CMK (cell line): Measurements from ENCODE around the gene PHTF2.
"Not testable (repeated sequence)": the region's sequence is repeated elsewhere in the genome, so short reads cannot be mapped to it uniquely, and the experiment has no call there.

Experiments used
- DNase-seq: peaks from one replicate; pipeline ENCODE4 v3.0.0-alpha.2; 2010; ENCODE audit warnings: low read depth

PHTF2 gene

DNA sequence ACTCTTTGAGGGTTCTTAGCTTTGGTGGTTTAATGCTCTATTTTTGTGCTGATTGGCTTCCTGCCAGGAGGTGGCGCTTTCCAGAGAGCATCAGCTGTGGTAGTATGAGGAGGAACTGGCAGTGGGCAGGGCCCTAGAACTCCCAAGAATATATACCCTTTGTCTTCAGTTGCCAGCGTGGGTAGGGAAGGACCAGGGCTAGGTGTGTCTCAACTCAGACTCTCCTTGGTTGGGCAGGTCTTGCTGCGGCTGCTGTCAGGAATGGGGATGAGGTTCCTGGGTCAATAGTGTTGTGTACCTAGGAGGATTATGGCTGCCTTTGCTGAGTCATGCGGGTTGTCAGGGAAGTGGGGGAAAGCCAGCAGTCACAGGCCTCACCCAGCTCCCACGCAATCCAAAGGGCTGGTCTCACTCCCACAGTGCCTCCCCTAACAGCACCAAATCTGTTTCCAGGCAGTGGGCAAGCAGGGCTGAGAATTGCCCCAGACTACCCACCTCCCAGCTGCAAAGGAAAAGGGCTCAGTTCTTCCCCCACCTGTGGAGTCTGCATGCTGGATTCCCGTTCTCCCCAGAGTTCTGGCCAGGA is 191.5 kb downstream of the PHTF2 start:
- no peak for DNase-seq

DNA sequence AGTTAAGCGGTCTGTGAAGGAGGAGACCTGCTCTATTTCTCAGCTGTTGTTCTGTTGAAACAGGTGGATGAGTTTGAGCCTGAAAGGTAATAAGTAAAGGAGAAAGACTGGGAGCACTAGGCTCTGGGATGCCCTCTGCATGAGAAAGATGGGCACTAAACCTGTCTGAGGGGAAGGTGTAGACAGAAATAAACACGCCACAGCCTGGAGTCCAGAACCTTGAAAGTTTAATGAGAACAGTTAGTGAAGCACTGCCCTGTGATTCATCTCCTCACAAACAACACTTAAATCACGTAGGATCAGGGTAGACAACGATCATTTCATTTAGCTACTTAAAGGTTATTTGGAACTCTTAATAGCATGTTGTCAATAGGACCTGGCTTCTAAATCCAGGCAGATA is 193.1 kb downstream of the PHTF2 start:
- no peak for DNase-seq

DNA sequence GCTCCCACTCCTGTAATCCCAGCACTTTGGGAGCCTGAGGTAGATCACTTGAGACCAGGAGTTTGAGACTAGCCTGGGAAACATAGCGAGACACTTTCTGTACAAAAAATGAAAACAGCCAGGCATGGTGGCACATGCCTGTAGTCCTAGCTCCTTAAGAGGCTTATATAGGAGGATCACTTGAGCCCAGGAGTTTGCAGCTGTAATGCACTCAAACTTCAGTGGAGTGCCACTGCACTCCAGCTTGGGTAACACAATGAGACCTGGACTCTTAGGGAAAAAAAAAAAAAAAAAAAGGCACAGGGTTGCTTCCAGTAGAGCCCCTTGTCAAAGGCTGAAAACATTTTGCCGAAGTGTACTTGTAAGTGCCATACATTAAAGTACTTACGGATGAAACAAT is 195.3 kb downstream of the PHTF2 start:
- DNase-seq: no peak

DNA sequence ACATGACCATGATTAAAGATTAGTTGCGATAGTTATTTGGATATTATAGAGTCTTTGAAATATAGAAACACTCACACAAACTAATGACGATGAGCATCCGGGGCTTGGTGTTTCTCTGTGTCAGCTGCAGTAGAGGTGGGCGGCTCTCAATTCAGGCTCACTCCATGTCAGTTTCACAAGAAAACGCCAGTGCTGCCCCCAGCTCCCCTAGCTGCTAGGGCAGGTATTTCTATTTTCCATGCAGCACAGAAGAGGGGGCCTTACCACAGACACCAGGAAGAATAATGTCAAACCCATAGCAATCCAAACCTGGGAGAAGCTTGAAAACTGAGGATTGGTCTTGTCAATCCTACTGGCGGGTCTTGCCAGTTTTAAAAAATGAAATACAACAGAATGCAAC is 197.1 kb downstream of the PHTF2 start:
- DNase-seq: no peak

DNA sequence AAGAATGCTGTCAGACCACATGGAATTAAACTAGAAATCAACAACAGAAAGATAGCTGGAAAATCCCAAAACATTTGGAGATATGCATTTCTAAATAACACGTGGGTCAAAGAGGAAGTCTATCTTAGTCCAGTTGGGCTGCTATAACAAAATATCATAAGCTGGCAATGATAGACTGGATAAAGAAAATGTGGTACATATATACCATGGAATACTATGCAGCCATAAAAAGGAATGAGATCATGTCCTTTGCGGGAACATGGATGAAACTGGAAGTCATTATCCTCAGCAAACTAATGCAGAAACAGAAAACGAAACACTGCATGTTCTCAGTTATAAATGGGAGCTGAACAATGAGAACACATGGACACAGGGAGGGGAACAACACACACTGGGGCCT is 200.6 kb downstream of the PHTF2 start:
- DNase-seq: not testable (repeated sequence)

DNA sequence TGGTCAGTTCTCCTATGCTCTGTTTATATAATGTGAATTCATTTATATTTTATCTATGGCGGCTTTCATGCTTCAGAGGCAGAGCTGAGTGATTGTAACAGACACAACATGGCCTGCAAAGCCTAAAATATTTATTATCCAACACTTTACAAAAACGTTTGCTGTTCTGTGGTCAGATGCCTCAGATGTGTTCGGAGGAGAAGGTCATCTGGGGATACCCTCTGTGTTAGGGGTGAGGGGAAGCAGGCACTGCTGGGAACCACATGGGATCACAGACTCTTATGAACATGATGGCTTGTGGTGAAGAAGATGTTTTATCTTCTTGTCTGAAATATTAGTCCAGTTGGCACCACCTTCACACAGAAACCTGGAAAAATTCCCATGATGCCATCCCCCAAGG is 203.4 kb downstream of the PHTF2 start:
- DNase-seq: no peak

DNA sequence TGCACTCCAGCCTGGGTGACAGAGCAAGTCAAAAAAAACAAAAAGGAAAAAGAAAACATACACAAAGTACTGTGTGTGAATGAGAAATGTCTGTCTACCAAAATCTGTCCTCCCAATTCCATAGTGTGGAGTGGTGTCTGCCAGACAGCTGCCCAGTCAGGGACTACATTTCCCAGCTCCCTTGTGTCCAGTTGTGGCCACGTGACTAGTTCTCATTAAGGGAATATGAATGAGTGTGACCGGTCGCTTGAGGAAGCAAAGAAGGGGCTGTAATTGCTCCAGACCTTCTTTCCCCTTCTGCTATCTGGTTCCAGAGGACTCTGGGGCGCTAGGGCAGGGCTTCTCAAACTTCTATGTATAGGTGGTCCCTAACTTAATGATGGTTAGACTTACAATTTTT is 204.1 kb downstream of the PHTF2 start:
- DNase-seq: no peak

DNA sequence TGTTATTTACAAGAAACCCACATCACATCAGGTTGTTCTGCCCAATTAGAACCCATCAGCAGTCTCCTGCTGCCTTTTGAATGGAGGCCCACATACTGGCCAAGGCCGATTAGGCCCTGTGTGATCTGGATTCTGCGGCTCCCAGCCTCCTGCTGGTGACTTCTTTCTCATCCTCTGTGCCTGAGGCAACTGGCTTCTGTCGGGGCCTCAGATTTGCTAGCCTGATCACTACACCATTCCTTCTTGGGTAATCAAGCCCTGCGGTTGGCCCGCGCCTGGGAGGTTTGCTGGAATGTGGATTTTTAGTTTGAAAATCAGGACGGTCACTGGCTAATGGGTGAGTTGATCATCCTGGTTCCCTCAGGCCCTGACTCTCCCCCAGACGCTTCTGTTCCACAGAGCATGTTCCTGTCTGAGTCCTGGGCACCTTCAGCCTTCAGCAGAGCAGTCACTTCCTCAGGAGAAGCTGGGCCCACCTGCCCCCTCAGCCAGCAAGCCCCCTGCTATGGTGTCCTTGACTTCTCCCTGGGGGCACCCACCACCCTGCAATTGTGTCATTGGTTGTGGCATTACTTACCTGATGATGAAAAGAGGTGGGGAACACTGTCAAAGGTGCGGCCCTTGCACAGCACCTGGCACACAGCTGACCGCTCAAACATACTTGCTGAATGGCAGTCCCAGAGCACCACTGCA is 207.6 kb downstream of the PHTF2 start:
- DNase-seq: no peak
